ENCODE data around the gene NUDCD3.

The NUDCD3 gene

DNA sequence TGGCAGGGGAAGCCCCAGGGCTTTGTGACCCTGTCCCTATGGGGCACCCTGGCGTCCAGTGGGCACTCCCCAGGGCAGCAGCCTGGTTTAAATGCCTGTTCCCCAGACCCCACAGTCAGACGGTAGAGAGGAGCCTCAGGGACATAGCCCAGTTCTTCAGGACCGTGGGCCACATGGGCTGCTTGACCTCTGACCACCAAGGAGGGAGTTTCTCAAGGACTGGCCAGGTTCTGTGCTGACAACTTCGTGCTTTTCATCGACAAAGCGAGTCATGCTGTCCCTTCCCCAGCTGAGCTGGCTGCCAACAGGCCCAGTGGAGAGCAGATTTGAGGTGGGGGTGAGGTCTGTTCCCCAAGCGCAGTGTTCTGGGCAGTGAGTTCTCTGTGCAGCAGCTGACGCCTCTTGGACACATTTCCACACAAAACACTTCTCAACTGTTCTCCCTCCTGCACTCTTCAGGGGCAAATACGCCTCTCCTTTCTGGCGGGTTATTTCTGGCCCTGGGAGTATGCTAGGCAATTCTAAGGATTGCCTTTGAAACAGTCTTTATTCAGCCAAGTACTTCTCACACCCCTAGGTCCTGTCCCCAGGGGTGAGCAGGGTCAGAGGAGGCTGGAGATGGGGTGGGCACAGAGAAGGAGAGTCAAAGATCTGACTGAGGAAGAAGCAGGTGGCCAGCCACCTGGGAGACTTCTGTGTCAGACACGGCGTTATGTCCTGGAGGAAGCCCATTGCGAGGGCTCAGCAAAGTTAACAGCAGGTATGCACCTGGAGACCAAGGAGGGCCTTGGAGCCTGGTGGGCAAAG, 107.8 kb downstream of the NUDCD3 start:
- no peak for DNase-seq (ENCODE audit: low read depth)

DNA sequence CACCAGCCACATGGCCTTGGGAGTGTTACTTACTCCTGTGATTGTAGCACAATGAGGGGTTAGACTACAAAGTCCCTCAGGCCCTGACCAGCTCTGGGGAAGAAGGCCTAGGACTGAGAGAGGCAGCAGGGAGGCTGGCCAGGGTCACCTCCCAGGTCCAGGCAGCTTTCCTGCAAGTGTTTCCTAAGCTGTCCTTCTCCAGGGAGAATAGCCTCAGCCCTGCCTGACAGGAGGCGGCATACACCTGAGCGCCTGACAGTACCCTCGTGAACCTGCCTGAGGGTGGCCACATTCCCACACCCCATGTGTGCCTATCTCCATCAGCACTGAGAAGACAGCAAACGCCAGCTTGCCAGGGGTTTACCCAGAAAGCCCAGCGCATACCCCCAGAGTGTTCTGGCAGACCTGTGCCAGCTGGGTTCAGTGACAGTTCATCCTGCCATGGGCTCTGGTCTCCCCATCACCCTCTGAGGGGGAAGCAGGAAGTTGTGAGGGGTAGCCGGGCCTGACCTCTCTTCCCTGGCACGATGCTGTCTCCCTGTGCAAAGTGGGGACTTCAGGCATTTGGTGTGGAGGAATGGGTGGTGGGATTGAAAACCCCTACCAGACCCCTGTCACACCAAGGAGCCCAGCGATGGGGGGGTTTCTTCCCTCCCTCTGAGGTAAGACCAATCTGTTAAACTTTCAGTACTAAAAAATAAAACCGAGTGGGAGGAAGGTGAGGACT, 108.8 kb downstream of the NUDCD3 start:
- no peak for DNase-seq (ENCODE audit: low read depth)

DNA sequence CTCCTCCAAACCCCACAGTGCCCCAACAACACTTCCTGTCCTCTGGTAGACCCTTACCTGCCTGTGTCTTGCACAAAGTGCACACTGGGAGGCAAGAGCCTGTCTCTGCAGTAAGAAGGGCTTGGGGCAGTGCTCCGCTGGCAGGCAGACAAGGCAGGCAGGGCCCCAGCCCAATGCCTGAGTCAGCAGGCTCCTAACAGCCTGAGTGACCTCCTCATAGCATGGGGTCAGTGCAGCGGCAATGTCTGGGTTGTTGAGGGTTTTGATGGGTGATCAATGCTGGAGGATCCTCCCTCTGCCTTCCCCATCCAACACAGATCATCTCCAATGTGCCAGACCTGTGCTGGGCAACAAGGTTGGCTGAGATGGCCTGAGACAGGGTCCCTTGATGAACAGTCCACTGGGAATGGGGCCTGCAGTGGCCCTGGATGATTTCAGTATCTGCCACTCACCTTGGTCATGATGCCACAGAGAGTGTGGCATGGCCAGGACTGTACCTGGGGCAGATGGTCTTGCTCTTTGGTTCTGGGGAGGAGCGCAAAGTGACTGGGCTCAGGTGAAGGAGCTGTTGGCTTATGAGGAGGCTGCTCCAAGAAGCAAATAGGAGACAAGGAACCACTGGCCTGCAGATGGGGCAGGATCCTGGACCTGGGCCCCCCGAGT, 109.5 kb downstream of the NUDCD3 start:
- no peak for DNase-seq (ENCODE audit: low read depth)

DNA sequence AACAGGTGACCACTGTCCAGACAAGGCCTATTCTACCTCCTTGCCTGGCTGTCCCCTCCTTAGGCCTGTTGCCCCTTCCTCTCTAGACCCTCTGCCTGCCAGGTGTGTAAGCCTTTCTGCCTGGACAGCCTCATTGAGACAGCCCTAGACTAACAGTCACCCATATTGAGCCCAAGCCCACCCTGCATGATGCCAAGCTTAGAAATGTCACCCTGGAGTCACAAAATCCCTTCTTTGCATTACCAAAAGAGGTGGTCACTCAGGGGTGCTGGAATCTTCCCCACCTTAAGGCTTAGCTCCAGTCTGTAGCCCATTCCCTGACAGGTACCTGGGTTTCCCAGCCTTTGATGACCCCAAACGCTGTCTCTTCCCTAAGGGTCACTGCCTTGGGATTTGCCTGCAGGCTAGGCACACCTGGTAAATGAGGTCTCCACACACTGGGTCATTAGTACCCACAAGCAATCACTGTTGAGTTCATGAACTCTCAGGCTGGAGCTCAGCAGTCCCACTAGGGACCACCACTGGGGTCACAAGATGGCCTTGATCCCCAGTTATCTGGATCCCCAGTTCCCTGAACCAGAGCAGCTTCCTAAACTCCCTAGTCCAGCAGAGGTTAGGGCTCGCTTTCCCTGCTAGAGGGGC, 110.1 kb downstream of the NUDCD3 start:
- DNase-seq (ENCODE audit: low read depth) = no peak

DNA sequence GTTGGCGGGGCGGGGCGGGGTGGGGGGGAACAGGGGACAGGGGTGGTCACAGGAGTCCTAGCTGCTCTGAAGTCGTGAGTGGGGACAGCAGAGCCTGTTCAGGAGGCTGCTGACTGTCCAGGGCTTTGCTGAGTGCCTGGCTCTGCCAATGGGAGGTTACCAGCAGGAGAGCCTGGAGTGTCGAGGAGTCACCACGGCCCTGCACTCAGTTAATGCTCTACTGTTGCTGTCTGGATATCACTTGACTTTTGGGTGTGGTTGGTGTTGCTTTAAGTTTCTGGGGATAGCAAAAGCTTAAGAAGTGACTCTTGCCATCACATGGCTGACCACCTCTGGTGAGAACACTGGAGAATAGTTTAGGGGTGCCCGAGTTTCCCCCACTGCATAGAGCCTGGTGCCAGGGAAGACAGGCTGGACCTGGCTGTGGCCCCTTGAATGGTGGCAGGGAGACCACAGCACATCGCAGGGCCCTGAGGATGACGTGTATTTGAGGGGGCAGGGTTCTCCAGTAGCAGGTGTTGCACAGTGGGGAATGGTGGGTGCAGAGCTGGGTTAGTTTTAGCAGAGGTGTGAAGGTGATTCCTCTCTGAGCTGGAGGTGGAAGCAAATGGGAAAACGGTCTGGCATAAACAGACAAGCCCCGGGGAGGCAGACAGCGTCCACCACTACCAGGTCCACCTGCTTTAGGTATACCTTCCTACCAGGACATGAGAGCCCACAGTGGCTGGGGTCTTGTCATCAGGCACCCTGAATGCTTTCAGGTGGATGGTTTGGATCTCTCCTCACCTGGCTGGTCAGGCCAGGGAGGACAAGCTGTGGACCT, 110.9 kb downstream of the NUDCD3 start:
- DNase-seq (ENCODE audit: low read depth) = no peak

DNA sequence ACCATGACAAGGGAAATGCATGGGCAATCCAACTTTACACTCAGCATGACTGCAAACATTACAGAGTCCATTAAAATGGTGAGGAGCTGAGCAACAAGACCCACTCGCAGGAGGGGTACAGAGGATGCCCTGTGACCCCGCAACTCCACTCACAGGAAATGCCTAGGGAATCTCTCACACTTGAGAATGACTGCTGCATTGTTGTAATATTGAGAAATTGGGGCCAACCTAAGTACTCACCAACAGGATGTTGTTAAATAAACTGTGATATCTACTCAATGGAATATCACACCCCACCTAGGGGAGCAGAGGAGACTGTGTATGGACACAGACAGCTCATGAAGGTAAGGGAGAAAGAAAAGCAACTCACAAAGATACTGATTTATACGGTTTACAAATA, 111.7 kb downstream of the NUDCD3 start:
- DNase-seq (ENCODE audit: low read depth) = no peak

DNA sequence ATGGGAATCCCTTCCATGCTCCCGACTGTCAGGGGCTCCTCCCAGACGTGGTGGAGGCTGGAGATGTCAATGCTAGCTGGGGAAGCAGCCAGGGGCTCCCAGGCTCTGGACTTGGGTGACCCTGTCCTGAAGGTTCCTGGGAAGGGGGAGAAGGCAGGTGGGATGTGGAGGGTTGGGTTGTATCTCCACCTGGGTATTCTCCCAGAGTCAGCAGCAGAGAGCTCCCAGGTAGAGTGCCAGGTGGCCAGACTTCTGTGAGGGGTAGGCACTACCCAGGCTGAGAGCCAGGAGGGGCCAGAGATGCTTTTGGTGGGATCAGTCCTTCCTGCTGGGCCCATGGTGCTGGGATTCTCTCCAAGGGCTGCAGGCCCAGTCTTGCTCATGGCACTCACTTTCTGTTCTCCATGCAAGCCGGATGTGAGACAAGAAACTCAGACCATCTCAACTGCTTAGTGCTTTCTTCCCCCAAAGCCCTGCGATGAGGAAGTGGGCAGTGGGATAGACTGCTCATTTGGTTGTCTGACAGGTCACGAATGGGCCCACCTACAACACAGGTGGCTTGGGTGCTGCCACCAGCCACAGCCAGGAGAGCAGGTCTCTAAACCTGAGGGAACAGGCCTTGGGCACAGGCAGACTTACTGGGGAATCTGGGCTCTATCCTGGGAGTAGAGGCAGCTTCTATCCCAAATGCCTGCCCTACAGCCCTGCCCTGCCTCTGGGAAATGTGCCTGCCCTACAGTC, 112.6 kb downstream of the NUDCD3 start:
- no peak for DNase-seq (ENCODE audit: low read depth)

DNA sequence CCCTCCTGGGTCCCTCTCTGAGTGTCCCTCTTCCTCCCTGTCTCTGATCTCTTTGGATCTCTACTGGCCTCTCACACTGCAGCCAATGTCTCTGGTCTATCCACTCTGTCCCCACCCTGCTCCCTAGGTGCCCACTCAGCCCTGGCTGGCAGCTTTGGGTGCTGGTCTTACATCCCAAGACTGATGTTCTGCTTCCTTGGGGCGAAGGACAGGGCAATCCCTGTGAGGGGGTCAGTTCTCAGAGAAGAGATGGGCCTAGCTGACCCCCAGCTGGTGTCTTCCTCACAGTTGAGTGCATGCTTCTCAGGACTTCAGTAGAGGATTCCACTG, 113.4 kb downstream of the NUDCD3 start:
- no peak for DNase-seq (ENCODE audit: low read depth)

DNA sequence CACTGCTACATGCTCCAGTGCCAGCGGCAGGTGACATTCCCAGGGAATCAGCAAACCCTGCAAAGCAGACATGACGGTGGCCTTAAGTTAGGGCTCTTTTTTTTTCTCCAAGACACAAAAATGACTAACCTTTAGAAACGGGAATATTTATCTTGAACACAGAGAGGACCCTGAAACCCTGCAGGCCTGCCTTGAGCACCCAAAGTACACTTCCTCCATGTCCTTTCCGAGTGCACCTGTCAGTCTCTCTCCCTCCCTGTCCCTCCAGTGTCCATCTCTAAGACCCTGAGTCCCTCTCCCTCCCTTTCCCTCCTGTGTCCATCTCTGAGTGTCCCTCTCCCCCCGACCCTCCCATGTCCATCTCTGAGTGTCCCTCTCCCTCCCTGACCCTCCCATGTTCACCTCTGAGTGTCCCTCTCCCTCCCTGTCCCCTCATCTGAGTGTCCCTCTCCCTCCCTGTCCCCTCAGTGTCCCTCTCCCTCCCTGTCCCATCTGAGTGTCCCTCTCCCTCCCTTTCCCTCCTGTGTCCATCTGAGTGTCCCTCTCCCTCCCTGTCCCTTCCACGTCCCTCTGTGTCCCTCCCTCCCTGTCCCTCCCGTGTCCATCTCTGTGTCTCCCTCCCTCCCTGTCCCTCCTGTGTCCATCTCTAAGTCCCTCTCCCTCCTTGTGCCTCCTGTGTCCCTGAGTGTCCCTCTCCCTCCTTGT, 113.9 kb downstream of the NUDCD3 start:
- DNase-seq (ENCODE audit: low read depth) = no peak

DNA sequence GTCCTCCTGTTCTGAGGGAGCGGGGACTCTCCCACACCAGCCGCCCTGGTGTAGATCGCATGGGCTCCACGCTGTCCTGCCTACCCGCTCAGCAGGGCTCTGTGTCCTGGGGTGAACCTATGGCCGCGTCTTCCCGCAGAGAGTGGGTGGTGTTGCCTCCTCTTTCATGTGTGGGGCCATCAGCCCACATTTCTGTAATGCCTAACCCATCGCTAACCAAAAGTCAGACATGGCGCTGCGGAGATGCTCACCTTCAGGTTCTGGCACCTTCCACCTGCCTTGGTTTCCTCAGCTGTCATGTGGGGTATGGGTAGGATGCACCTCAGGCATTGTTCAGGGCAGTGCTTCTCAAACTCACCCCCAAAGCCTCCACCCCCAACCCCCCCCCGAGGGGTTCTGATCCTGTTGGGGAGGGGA, 114.5 kb downstream of the NUDCD3 start:
- DNase-seq (ENCODE audit: low read depth) = no peak

DNA sequence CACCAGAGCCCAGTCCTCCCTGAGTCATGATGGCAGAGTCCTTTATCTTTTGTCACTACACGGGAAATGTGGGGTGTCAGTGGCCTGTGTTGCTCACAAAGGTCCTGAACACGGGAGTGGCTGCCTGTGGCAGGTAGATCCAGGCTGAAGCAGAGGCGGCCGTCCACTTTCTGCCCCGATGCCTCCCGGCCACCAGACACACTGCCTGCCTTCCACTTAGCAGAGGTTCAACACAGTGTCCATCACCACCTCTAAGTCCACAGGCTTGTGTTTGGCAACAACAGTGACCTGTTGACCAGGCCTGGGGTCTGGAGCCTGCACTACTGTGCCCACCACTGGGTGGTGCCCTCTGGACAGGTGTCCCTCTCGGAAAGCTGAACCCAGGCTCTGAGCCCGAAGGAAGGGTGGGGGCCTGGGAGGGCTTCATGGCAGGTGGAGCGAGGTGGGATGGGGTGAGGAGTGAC, 115.2 kb downstream of the NUDCD3 start:
- DNase-seq (ENCODE audit: low read depth) = no peak

DNA sequence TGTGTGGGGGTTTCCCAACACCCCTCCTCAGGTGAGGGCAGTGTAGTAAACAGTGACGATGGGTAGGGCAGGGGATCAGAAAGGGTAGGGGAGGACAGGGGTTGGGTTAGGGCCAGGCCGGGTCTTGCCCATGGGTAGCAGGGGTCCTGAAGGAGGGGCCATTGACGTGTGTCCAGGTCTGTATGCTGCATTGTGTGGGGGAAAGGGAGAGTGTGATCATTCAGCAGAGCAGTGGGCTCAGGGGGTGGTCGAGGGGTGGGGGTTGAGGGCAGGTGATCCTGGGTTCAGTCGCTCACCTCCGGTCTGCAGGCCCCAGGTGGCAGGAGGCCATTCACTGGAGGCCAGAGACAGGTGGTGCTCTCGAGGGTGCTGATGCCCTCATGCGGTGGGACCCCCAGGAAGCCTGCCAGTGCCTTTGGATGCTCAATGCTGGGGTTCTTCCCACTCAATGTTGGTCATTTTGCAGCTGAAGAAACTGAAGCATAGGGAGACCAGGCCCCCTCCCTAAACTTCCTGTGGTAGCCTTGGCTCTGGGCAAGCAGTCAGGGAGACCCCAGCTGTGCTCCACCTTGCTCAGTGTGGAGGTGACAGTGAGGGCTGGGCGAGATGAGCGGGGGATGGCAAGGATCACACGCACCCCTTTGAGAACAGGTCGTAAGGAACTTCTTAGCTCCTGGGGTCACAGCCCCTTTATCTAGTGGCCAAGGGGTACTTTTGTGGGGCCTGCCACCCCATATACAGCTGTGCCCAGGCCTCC, 116.3 kb downstream of the NUDCD3 start:
- DNase-seq (ENCODE audit: low read depth) = no peak

DNA sequence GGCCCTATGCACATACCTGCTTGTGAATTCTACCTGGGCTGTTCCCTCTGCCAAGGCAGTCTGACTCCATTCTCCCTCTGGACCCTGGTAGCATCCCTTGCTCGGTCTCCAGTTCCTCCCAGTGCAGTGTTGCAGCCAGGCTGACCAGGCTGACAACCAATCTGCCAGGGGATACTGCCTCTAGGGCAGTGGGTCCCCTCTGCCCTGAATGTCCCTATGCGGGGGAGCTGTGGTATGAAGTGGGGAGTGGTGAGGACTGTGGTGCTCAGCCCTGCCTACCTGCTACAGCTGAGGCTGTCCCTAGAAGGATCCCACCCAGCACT, 117.1 kb downstream of the NUDCD3 start:
- DNase-seq (ENCODE audit: low read depth) = no peak

DNA sequence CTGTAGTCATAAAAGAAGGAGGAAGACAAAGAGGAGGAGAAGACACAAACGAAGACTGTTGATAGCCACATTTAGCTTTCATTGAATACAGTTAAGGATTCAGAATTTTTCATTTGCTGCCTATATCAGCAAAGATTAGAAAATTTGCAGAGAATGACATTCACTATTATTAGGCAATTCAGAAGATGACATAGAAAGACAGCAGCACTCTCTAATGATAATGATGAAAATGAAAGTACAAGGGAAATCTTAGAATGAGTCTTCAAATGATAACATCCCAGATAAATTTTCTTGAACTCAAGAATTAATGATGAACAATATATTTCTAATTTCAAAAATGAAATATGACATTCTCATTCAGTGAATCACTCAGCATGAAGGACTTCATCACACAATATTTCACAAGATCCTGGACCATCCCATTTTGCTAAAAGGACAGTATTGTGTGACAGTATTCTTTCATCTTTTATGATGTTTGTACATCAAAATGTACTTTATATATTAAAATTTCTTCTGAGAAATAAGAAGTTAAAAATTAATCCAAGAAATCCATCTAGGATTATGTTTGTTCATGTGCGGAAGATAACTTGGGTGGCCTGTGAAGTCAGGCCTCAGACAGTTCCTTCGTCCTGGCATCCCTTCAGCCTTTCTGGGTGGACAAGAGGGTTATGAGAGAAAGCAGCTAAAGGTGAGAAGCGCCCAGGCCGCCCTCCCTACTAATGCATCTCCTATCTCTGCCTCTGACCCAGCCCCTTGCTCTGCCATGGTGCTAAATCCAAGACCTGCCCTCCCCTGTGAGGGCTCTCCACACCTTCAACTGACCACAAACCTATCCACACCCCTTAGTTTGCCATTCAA, 117.7 kb downstream of the NUDCD3 start:
- no peak for DNase-seq (ENCODE audit: low read depth)

DNA sequence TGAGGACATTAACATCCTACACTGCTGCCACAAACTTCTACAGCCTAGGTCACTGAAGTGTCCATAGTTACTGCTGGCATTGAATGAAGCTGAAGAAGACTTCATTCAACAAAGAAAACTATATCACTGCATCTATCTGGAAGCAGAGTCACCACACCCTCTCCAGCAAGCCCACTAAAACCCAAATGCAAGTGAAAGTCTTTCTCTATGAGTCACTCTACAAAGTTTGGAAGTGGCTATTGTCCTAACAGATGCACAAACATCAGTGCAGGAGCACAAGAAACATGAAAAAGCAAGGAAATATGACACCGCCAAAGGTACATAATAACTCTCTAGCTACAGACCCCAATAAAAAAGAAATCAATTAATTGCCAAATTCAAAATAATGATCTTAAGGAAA, 121.6 kb downstream of the NUDCD3 start:
- no peak for DNase-seq (ENCODE audit: low read depth)

DNA sequence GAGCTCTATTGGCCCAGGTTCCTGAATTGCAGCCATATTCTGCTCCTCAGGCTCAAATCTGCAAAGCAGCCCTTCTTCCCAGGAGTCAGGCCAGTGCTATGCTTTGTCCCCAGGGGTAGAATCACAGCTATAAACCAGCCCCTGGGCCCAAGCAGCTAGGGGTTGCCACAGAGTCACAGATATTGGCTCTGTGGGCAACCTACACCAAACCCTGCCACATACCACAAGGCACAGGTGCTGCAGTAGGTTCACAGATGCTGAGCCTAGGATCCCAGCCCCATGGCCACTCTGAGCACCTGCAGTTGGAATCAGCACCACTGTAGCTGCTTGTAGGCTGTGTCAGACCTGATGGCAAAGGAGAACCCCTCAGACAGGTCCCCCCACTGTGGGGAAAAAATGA, 122.0 kb downstream of the NUDCD3 start:
- no peak for DNase-seq (ENCODE audit: low read depth)

DNA sequence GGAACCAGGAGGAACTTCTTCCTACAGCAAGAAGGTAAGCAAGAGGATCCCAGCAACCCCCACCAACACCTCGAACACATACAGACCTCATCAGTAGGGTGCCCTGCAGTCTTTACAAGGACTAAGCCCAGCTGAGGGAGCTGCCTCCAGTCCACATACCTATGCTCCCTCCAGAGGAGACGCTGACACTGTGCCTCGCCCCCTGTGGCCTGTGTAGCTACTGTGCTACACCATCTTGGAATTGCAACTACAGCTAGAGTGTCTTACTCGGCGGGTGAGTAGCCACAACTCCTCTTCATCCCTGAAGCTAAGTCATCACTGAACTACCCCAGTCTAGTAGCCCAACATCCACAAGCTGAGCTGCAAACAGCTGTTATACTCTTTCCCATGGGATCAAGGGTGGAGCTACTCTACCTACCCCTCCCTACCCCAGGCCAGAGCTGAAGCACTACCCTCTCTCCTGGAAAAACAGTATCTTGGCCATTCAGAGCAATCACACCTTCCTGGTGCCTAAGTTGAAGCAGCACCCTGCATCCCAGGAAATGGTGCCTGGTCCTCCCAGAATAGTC, 122.9 kb downstream of the NUDCD3 start:
- no peak for DNase-seq (ENCODE audit: low read depth)

DNA sequence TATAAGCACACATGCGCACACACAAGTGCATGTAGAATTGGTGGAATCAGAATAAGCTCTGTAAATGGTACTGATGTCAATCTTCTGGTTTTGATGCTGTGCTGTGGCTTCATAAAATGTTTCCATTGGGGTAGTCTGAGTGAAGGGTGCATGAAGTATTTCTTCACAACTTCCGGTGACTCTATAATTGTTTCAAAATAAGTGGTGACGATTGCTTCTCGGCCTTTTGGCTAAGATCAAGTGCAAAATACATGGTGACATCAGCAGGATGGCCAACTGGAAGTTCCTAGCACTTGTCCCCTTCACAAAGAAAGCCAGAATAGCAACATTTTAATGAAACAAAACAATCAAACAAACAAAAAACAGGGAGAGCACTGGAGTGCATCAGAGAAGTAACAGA, 123.5 kb downstream of the NUDCD3 start:
- DNase-seq (ENCODE audit: low read depth) = no peak

DNA sequence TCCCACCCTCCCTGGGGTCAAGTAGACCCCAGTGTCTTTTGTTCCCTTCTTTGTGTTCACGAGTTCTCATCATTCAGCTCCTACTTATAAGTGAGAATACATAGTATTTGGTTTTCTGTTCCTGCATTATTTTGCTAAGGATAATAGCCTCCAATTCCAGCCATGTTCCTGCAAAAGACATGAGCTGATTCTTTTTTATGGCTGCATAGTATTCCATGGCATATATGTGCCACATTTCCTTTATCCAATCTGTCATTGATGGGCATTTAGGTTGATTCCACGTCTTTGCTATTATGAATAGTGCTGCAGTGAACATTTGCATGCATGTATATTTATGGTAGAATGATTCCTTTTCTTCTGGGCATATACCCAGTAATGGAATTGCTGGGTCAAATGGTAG, 136.8 kb downstream of the NUDCD3 start:
- DNase-seq (ENCODE audit: low read depth) = no peak

Measured in activated T-cell treated with anti-CD3 and anti-CD28 coated beads for 48 hours (primary cell).